GM18499 (cell line): ENCODE results near the gene FLNA.
"Not testable (repeated sequence)": the region's sequence is repeated elsewhere in the genome, so short reads cannot be mapped to it uniquely, and the experiment has no call there.

Source experiments
- ATAC-seq: cut with Tn5 transposase; IDR thresholded peaks from one replicate; pipeline ENCODE4 v1.9.1; 2021; ENCODE audit warnings: moderate number of reproducible peaks; ENCODE audit not compliant: insufficient read depth, unreplicated experiment

FLNA gene

GRCh38 chrX:154359362-154360154, 14.9 kb downstream of the FLNA start:
- no peak for ATAC-seq

- no peak for ATAC-seq
Observed at GRCh38 chrX:154358829-154359228, 15.6 kb downstream of the FLNA start.

- ATAC-seq, result no peak
Observed at GRCh38 chrX:154358011-154358410, 16.4 kb downstream of the FLNA start.

- no peak for ATAC-seq
Observed at GRCh38 chrX:154357205-154357604, 17.2 kb downstream of the FLNA start.

GRCh38 chrX:154356596-154356995, 17.8 kb downstream of the FLNA start:
- no peak for ATAC-seq

GRCh38 chrX:154355776-154356140, 18.7 kb downstream of the FLNA start:
- ATAC-seq, result no peak

GRCh38 chrX:154355094-154355775, 19.2 kb downstream of the FLNA start:
- no peak for ATAC-seq

GRCh38 chrX:154354516-154354915, 19.9 kb downstream of the FLNA start:
- no peak for ATAC-seq

GRCh38 chrX:154354013-154354412, 20.4 kb downstream of the FLNA start:
- ATAC-seq, result no peak

- ATAC-seq, result no peak
Observed at GRCh38 chrX:154353172-154353843, 21.1 kb downstream of the FLNA start.

GRCh38 chrX:154352466-154352865, 22.0 kb downstream of the FLNA start:
- ATAC-seq, result no peak

- ATAC-seq, result no peak
Observed at GRCh38 chrX:154352012-154352401, 22.4 kb downstream of the FLNA start.

GRCh38 chrX:154351183-154352011, 23.0 kb downstream of the FLNA start:
- ATAC-seq, result no peak

- ATAC-seq, result no peak
Observed at GRCh38 chrX:154350429-154351182, 23.8 kb downstream of the FLNA start.

GRCh38 chrX:154349979-154350378, 24.5 kb downstream of the FLNA start:
- no peak for ATAC-seq

- ATAC-seq, result no peak
Observed at GRCh38 chrX:154349359-154349935, 25.0 kb downstream of the FLNA start.

GRCh38 chrX:154348646-154349358, 25.6 kb downstream of the FLNA start:
- no peak for ATAC-seq

GRCh38 chrX:154348114-154348531, 26.3 kb downstream of the FLNA start:
- no peak for ATAC-seq

GRCh38 chrX:154343620-154344019, 30.8 kb downstream of the FLNA start:
- ATAC-seq, result not testable (repeated sequence)
